Liver (tissue), 3 donors: Measurements from ENCODE around the gene FGD5.

Experiments
- ATF3 ChIP-seq: IDR thresholded peaks from 2 replicates; pipeline ENCODE4 v1.6.1; 2016; ENCODE audit warnings: antibody characterized with exemption
- CTCF ChIP-seq: fragments of 150-350 bp; IDR thresholded peaks from 2 replicates; pipeline ENCODE4 v1.5.1; 2017; ENCODE audit warnings: improper control_type of control experiment, low read depth, low read length; ENCODE audit not compliant: missing input control
- FOXA2 ChIP-seq: IDR thresholded peaks from 2 replicates; pipeline ENCODE4 v1.6.1; 2016; ENCODE audit warnings: antibody characterized with exemption
- GABPA ChIP-seq, 2 donors: IDR thresholded peaks in 1 of 2; conservative IDR thresholded peaks in 1 of 2; 2 replicates each; pipeline ENCODE4 v1.6.1; 2016; ENCODE audit warnings: antibody characterized with exemption in 2 of 2, mild to moderate bottlenecking in 1 of 2, moderate library complexity in 1 of 2
- NR2F2 ChIP-seq: IDR thresholded peaks from 2 replicates; pipeline ENCODE4 v1.6.1; 2016; ENCODE audit warnings: antibody characterized with exemption
- RAD21 ChIP-seq, 2 donors: IDR thresholded peaks; 2 replicates each; pipeline ENCODE4 v1.6.1; 2016; ENCODE audit warnings: antibody characterized with exemption in 2 of 2, mild to moderate bottlenecking in 2 of 2
- REST ChIP-seq: IDR thresholded peaks from 2 replicates; pipeline ENCODE4 v1.6.1; 2016; ENCODE audit warnings: antibody characterized with exemption, mild to moderate bottlenecking
- SP1 ChIP-seq: IDR thresholded peaks from 2 replicates; pipeline ENCODE4 v1.6.1; 2018; ENCODE audit warnings: antibody characterized with exemption, mild to moderate bottlenecking
- TAF1 ChIP-seq: conservative IDR thresholded peaks from 2 replicates; pipeline ENCODE4 v1.6.1; 2016; ENCODE audit warnings: antibody characterized with exemption, mild to moderate bottlenecking
- donor health status: healthy.
- donor health status: healthy.

- TF ChIP-seq CTCF (no peak), GABPA (IDR thresholded peaks at IDR 0.05 in 1 of 2, conservative IDR thresholded peaks at IDR 0.05 in 1 of 2) (no peak), REST (no peak), RAD21 (IDR thresholded peaks at IDR 0.05) (no peak), TAF1 (no peak), NR2F2 (no peak), SP1 (no peak), FOXA2 (no peak), ATF3 (no peak)
These were observed 3.4 kb downstream of the FGD5 start for GRCh38 chr3:14822134-14822533.
